Measurements from ENCODE around the gene IHH.

The IHH gene

DNA sequence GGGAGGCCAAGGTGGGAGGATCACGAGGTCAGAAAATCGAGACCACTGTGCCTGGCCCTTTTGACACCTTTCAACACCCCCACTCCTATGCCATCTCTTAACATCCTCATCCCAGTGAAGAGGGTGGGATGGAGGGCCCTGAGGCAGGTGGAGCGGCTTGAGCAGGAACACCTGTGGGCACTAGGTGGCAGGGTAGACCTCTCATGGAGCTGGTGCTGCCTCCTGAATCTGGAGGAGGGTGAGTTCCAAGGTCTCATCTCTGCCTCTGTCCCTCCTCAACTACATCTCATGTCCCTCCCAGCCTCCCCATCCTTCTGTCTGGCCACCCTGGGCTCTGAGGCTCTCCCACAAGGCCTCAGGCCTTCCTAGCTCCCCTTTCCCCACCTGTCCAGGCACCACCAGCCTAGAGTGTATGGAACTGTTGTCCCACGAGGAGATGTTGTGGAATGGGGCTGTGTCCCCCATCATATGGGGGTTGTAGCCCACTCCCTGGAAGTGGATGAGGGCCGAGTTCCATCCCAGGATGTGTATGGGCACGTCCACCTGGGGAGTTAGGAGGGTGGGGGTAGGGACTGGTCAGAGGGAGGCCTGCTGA is 50.5 kb downstream of the IHH start:
- H3K4me3 ChIP-seq (ENCODE audit: low read length): no peak overlapping the region
- TF ChIP-seq, protein P1, sequence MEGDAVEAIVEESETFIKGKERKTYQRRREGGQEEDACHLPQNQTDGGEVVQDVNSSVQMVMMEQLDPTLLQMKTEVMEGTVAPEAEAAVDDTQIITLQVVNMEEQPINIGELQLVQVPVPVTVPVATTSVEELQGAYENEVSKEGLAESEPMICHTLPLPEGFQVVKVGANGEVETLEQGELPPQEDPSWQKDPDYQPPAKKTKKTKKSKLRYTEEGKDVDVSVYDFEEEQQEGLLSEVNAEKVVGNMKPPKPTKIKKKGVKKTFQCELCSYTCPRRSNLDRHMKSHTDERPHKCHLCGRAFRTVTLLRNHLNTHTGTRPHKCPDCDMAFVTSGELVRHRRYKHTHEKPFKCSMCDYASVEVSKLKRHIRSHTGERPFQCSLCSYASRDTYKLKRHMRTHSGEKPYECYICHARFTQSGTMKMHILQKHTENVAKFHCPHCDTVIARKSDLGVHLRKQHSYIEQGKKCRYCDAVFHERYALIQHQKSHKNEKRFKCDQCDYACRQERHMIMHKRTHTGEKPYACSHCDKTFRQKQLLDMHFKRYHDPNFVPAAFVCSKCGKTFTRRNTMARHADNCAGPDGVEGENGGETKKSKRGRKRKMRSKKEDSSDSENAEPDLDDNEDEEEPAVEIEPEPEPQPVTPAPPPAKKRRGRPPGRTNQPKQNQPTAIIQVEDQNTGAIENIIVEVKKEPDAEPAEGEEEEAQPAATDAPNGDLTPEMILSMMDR (conservative IDR thresholded peaks at IDR 0.05; ENCODE audit: low read depth, low read length): peak; percentile 60
- DNase-seq (ENCODE audit: low read depth): no peak

DNA sequence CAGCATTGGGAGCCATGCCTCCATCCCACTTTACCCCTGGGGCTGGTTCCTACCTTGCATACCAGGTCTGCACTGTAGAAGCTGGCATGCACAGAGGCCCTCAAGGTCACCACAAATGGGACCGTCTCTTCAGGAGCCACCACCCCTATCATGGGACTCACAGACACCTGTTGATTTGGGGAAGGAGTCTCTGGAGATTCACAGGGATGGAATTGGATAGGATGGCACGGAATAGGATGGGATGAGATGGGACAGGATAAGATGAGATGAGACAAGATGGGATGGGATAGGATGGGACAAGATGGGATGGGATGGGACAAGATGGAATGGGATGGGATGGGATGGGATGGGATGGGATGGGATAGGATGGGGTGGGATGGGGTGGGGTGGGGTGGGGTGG is 51.4 kb downstream of the IHH start:
- H3K4me3 ChIP-seq (ENCODE audit: low read length): no peak overlapping the region
- no peak for DNase-seq (ENCODE audit: low read depth)
- TF ChIP-seq, protein P1 (conservative IDR thresholded peaks at IDR 0.05; ENCODE audit: low read depth, low read length): no peak
